ENCODE measurements around the gene TLR2. TPM values are rescaled to one million over a fixed set of nuclear protein-coding genes. Genes with fewer than 3 reads are reported as not detected.

Gene TLR2
- polyA plus RNA-seq, 10 donors: 1.6 to 4.0 (median 2.9) TPM

GRCh38 chr4:153728151-153728550 is 44.1 kb downstream of the TLR2 start:
- no peak for DNase-seq

- DNase-seq: no peak
Measured at GRCh38 chr4:153728660-153729059, 44.6 kb downstream of the TLR2 start.

- DNase-seq: no peak
Measured at GRCh38 chr4:153729895-153730294, 45.8 kb downstream of the TLR2 start.

- peak; percentile 15 to 54 (median 39) for DNase-seq
Measured at GRCh38 chr4:153731239-153731638, 47.2 kb downstream of the TLR2 start.

DNA sequence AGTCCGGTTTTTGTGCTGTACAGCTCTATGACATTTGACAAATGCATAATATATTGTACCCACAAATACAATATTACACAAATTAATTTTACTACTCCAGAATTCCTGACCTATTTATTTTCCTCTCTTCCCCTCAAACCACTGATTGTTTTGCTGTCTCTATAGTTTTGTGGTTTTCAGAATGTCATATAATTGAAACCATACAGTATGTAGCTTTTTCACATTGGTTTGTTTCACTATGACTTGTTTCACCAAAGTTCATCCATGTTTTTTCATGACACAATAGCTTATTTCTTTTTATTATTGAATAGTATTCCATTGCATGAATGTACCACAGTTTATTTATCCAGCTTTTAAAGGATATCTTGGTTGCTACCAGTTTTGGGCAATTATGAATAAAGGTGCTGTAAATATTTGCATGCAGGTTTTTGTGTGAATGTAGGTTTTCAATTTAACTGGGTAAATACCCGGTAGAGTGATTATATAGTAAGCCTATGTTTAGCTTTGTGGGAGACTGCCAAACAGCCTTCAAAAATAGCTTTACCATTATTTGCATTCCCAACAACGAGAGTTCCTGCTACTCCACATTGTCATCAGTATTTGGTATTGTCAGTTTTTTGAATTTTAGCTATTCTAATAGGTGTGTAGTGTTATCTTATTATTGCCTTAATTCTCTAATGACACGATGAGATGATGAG is 49.8 kb downstream of the TLR2 start:
- DNase-seq: no peak

DNA sequence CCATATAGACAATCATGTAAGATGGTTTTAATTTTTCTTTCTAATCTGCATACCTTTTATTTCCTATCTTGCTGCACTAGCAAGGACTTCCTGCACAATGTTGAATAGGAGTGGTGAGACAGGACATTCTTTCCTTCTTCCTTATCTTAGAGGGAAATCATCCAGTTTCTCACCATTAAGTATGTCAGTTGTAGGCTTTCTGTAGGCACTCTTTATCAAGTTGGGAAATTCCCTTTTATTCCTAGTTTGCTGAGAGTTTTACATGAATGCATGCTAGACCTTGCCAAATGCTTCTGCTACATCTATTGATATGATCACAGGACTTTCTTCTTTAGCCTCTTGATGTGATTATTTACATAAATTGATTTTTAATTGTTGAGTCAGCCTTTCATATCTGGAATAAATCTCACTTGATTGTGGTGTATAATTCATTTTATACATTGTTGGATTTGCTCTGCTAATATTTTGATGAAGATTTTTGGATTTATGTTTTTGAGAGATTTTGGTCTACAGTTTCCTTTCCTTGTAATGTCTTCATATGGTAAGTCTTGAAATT is 51.9 kb downstream of the TLR2 start:
- no peak for DNase-seq

DNA sequence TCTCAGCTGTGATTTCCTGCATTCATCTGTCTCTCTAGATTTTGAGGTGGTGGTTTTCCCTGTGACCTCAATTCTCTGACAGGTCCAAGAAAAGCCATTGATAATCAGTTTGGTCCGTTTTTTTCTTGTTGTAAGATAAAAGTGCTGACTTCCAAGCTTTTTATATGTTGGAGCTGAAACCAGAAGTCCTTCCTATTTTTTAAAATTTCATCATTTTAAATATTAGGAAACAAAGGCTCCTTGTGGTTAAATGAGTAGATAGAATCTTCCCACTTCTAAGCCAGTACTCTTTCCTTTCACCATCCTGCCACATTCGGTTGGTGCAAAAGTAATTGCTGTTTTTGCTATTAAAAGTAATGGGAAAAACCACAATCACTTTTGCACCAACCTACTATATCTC is 57.5 kb downstream of the TLR2 start:
- no peak for DNase-seq

GRCh38 chr4:153745651-153746050 is 61.6 kb downstream of the TLR2 start:
- no peak for DNase-seq

GRCh38 chr4:153747406-153747955 is 63.4 kb downstream of the TLR2 start:
- DNase-seq: no peak

DNA sequence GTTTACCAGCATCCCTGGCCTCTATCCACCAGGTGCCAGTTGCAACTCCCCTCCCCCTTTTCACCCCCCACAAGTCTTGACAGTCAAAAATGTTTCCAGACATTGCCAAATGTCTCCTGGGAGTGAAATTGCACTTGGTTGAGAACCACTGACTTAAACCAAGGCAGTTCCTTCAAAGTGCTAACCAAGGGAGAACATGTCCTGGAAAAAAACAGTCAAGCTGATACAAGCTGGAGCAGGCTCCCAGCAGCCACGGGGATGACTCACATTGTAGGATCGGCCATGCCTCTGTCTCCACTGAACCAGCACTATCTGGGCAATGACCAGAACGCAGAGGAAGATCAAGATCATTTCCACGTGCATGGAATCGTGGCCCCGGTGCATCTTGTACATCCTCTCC is 64.3 kb downstream of the TLR2 start:
- no peak for DNase-seq

DNA sequence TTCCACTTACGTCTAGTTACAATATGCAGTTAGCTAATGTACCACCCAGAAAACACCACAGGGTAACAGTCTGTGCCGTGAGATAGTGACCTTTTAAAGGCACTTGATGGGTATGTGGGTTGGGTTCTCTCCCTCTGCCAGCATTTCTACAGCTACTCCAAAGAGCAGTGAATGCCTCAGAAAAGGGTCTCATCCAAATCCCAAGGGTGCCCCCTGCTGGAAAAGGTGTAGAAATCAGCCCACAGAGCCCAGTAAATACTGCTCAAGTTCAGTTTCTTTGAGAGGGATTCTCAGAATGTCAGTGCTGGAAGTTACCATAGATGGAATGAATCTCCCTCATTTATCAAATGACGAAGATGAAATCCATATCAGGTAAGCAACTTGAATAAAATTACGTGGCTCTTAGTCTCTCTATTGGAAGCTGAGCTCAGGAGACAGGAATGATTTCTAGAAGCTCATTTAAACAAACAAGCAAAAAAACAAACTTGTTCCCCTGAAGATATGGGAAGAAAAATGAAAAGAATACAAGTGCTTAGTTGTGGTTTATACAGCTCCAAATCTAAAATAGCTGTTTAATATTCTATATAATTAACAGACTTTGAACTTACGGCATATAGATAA is 66.2 kb downstream of the TLR2 start:
- peak; percentile 67 to 81 (median 73) for DNase-seq

- DNase-seq: no peak
Measured at GRCh38 chr4:153755186-153755585, 71.1 kb downstream of the TLR2 start.

Other genes with a start within 250 kb of the TLR2 start
- gene TMEM131L, start 217.9 kb upstream of the TLR2 start, polyA plus RNA-seq (ENCODE audit: insufficient read length in 10 of 10): 10 to 100 TPM; 31.5 to 66.6 (median 49.6) TPM
- 1 to 10 TPM in 6 of 10 donors, under 1 TPM in 4; 0.48 to 3.5 (median 1.1) TPM for gene RNF175, start 75.7 kb downstream of the TLR2 start, polyA plus RNA-seq (ENCODE audit: insufficient read length in 10 of 10)
- gene SFRP2, start 104.8 kb downstream of the TLR2 start, polyA plus RNA-seq (ENCODE audit: insufficient read length in 10 of 10): 100 to 1,000 TPM in 5 of 10 donors, 10 to 100 TPM in 5; 25.5 to 261 (median 104) TPM